Measurements from ENCODE around the gene SHANK3.

Gene SHANK3

DNA sequence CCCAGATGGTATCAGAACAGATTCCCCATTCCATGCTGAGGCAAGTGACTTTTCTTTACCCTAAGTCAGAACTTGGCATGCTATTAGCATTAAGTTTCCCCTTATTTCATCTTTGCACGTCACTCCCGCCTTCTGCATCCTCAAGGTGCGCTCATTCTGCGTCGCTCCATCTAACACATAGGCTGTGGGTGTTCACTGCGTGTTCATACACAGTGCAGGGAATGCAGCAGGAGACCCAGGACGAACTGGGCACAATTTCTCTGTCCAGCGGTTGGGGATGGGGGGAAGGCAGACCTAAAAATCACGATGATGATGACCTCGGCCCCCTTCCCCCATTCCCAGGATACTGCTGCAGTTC, 45.7 kb downstream of the SHANK3 start:
- no peak for TF ChIP-seq ZFX (IDR thresholded peaks at IDR 0.05)
- TF ChIP-seq, protein P1, sequence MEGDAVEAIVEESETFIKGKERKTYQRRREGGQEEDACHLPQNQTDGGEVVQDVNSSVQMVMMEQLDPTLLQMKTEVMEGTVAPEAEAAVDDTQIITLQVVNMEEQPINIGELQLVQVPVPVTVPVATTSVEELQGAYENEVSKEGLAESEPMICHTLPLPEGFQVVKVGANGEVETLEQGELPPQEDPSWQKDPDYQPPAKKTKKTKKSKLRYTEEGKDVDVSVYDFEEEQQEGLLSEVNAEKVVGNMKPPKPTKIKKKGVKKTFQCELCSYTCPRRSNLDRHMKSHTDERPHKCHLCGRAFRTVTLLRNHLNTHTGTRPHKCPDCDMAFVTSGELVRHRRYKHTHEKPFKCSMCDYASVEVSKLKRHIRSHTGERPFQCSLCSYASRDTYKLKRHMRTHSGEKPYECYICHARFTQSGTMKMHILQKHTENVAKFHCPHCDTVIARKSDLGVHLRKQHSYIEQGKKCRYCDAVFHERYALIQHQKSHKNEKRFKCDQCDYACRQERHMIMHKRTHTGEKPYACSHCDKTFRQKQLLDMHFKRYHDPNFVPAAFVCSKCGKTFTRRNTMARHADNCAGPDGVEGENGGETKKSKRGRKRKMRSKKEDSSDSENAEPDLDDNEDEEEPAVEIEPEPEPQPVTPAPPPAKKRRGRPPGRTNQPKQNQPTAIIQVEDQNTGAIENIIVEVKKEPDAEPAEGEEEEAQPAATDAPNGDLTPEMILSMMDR (conservative IDR thresholded peaks at IDR 0.05) = no peak
- no peak overlapping the region for H3K27ac ChIP-seq

DNA sequence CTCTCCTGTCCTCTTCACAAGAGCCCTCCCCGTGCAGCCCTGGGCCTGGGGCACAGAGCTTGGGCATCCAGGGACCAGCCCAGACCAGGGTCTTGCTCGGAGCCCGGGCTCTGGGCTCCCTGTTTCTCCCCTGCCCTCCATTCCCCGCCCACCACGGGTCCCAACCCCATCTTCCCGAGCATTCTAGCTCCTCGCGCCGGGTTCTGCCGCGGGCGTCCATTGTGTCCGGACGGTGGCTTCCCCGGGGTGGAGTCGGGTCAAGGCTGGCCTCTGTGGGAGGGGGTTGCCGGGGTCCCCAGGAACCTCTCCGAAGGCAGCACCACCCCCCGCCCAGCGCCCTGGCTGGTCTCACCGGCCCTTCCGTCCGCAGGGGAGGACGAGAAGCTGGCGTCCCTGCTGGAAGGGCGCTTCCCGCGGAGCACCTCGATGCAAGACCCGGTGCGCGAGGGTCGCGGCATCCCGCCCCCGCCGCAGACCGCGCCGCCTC, 47.2 kb downstream of the SHANK3 start:
- no peak overlapping the region for H3K27ac ChIP-seq
- TF ChIP-seq ZFX (IDR thresholded peaks at IDR 0.05) = no peak
- TF ChIP-seq, protein P1 (conservative IDR thresholded peaks at IDR 0.05) = no peak

DNA sequence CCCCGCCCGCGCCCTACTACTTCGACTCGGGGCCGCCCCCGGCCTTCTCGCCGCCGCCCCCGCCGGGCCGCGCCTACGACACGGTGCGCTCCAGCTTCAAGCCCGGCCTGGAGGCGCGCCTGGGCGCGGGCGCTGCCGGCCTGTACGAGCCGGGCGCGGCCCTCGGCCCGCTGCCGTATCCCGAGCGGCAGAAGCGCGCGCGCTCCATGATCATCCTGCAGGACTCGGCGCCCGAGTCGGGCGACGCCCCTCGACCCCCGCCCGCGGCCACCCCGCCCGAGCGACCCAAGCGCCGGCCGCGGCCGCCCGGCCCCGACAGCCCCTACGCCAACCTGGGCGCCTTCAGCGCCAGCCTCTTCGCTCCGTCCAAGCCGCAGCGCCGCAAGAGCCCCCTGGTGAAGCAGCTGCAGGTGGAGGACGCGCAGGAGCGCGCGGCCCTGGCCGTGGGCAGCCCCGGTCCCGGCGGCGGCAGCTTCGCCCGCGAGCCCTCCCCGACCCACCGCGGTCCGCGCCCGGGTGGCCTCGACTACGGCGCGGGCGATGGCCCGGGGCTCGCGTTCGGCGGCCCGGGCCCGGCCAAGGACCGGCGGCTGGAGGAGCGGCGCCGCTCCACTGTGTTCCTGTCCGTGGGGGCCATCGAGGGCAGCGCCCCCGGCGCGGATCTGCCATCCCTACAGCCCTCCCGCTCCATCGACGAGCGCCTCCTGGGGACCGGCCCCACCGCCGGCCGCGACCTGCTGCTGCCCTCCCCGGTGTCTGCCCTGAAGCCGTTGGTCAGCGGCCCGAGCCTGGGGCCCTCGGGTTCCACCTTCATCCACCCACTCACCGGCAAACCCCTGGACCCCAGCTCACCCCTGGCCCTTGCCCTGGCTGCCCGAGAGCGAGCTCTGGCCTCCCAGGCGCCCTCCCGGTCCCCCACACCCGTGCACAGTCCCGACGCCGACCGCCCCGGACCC, 48.0 kb downstream of the SHANK3 start:
- TF ChIP-seq ZFX (IDR thresholded peaks at IDR 0.05) = no peak
- TF ChIP-seq, protein P1 (conservative IDR thresholded peaks at IDR 0.05) = no peak
- H3K27ac ChIP-seq = no peak overlapping the region

DNA sequence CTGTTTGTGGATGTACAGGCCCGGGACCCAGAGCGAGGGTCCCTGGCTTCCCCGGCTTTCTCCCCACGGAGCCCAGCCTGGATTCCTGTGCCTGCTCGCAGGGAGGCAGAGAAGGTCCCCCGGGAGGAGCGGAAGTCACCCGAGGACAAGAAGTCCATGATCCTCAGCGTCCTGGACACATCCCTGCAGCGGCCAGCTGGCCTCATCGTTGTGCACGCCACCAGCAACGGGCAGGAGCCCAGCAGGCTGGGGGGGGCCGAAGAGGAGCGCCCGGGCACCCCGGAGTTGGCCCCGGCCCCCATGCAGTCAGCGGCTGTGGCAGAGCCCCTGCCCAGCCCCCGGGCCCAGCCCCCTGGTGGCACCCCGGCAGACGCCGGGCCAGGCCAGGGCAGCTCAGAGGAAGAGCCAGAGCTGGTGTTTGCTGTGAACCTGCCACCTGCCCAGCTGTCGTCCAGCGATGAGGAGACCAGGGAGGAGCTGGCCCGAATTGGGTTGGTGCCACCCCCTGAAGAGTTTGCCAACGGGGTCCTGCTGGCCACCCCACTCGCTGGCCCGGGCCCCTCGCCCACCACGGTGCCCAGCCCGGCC, 48.7 kb downstream of the SHANK3 start:
- TF ChIP-seq, protein P1 (conservative IDR thresholded peaks at IDR 0.05) = no peak
- TF ChIP-seq ZFX (IDR thresholded peaks at IDR 0.05) = no peak
- no peak overlapping the region for H3K27ac ChIP-seq

DNA sequence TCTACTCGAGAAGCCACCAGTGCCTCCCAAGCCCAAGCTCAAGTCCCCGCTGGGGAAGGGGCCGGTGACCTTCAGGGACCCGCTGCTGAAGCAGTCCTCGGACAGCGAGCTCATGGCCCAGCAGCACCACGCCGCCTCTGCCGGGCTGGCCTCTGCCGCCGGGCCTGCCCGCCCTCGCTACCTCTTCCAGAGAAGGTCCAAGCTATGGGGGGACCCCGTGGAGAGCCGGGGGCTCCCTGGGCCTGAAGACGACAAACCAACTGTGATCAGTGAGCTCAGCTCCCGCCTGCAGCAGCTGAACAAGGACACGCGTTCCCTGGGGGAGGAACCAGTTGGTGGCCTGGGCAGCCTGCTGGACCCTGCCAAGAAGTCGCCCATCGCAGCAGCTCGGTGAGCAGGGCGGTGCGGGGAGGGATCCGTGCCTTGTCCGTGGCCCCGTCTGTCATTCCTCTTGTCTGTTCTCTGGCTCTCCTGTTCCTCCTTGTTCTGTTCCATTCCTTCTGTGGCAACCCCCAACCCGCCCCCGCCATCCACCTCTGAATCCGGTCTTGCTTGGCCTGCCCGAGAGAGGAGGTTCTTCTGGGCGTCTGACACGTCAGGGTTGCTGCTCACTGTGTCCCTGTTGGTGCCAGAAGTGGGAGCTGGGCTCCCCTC, 49.6 kb downstream of the SHANK3 start:
- TF ChIP-seq ZFX (IDR thresholded peaks at IDR 0.05) = no peak
- TF ChIP-seq, protein P1 (conservative IDR thresholded peaks at IDR 0.05) = no peak
- H3K27ac ChIP-seq = no peak overlapping the region
